ENCODE measurements around the gene XRCC6.

DNA sequence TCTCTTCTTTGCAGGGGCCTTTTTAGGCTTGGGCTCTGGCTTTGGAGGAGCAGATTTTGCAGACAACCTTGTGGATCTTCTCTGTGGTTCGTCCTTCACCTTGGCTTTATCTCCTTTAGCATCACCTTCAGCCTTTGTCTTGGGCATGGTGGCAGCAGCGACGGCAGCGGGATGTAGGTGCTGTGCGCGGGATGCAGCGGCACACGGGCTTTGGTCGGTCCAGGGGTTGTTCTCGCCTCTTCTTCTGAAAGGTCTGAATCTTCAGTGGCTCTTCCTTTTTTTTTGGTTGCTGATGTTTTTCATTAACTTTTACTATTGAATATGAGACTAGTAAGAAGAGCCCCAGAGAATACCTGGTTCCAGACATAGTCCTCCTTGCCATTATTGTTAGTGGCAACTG, 88.2 kb downstream of the XRCC6 start:
- no peak for TF ChIP-seq POLR2A (IDR thresholded peaks at IDR 0.05)
- TF ChIP-seq, protein P1, sequence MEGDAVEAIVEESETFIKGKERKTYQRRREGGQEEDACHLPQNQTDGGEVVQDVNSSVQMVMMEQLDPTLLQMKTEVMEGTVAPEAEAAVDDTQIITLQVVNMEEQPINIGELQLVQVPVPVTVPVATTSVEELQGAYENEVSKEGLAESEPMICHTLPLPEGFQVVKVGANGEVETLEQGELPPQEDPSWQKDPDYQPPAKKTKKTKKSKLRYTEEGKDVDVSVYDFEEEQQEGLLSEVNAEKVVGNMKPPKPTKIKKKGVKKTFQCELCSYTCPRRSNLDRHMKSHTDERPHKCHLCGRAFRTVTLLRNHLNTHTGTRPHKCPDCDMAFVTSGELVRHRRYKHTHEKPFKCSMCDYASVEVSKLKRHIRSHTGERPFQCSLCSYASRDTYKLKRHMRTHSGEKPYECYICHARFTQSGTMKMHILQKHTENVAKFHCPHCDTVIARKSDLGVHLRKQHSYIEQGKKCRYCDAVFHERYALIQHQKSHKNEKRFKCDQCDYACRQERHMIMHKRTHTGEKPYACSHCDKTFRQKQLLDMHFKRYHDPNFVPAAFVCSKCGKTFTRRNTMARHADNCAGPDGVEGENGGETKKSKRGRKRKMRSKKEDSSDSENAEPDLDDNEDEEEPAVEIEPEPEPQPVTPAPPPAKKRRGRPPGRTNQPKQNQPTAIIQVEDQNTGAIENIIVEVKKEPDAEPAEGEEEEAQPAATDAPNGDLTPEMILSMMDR (IDR thresholded peaks at IDR 0.05), result no peak

Measured in Peyer's patch (tissue), 4 donors.